AG04450 (cell line): ENCODE data around the gene EGLN2. TPM values are rescaled to one million over a fixed set of nuclear protein-coding genes. Genes with fewer than 3 reads are reported as not detected.
A peak's percentile ranks its signal among the peaks of the same experiment; 100 is the strongest.

Source experiments
- CTCF ChIA-PET: fragments of 300-600, 350-600 bp; formaldehyde crosslinking; extraction: SDS; loops from one replicate; lab custom pipeline; 2022; ENCODE audit warnings: antibody characterized with exemption, inconsistent platforms; lab: Charles Lee
- POLR2A ChIA-PET: fragments of 350-600 bp; formaldehyde crosslinking; extraction: SDS; loops from one replicate; lab custom pipeline; 2021; ENCODE audit warnings: antibody characterized with exemption, inconsistent platforms; lab: Yijun Ruan, JAX
- DNase-seq: peaks from one replicate; pipeline ENCODE4 v3.0.0-alpha.2; 2011; ENCODE audit warnings: low read depth, low spot score
- H3K27ac ChIP-seq: one replicate; pipeline ENCODE4 v1.5.1; 2012; ENCODE audit warnings: low read depth, low read length, control low read depth
- H3K27me3 ChIP-seq: one replicate; pipeline ENCODE4 v1.6.0; 2012; ENCODE audit warnings: low read length; ENCODE audit not compliant: control insufficient read depth, insufficient read depth
- H3K4me3 ChIP-seq: 2 replicates; pipeline ENCODE4 v1.5.1; 2011; ENCODE audit warnings: mild to moderate bottlenecking, low read depth, low read length, control low read depth
- H3K9me3 ChIP-seq: 2 replicates; pipeline ENCODE4 v1.5.1; 2012; ENCODE audit warnings: low read length; ENCODE audit not compliant: control insufficient read depth, insufficient read depth
- CTCF ChIP-seq: IDR thresholded peaks from 2 replicates; pipeline ENCODE4 v1.5.1; 2011; ENCODE audit warnings: low read depth, low read length, control low read depth, inconsistent platforms
- polyA plus RNA-seq: library from polyadenylated mRNA; depleted of rRNA; stranded (reverse); fragments of >200 nt; gene quantifications from 2 replicates; pipeline ENCODE4 v1.2.3, GENCODE V29; 2011

Gene EGLN2
- polyA plus RNA-seq, 1 experiment = 28.2 TPM

- Histone ChIP-seq H3K27me3 (no peaks in the 10 kb centered on the region), H3K27ac (peak overlapping the region; percentile 96), H3K9me3 (no peaks in the 10 kb centered on the region; the same call in 1 of the 2 replicates), H3K4me3 (peak overlapping the region; percentile 75)
- peak; percentile 80 for DNase-seq
- TF ChIP-seq CTCF = no peak
- ChIA-PET POLR2A (interaction anchor here (0.6 to 2.7 kb wide), 11 partner anchors 10 to 114 kb away, joined by 3 to 28 read pairs (median 6); partner anchors contain the start of genes ACTMAP, COQ8B, EGLN2 and ITPKC), CTCF (interaction anchor here (0.9 to 3.0 kb wide), 6 partner anchors 17 to 114 kb away, joined by 4 to 20 read pairs (median 4); partner anchors contain the start of gene EGLN2)
These were observed 21.9 kb upstream of the EGLN2 start for GRCh38 chr19:40776932-40777644.

GRCh38 chr19:40777645-40777936, 21.4 kb upstream of the EGLN2 start:
- ChIA-PET CTCF (interaction anchor here (0.6 to 3.0 kb wide), 7 partner anchors 16 to 544 kb away, joined by 3 to 20 read pairs (median 4); partner anchors contain the start of gene EGLN2), POLR2A (interaction anchor here (0.6 to 2.7 kb wide), 16 partner anchors 9 to 132 kb away, joined by 3 to 28 read pairs (median 6); partner anchors contain the start of genes ACTMAP, COQ8B, EGLN2 and ITPKC)
- DNase-seq = no peak
- no peaks in the 10 kb centered on the region for H3K27me3 ChIP-seq
- TF ChIP-seq CTCF = no peak
- peak overlapping the region; percentile 96 for H3K27ac ChIP-seq
- H3K9me3 ChIP-seq = no peaks in the 10 kb centered on the region; the same call in 1 of the 2 replicates
- peak overlapping the region; percentile 75 for H3K4me3 ChIP-seq

GRCh38 chr19:40777937-40778705, 20.9 kb upstream of the EGLN2 start, which contains the start of gene RAB4B:
Gene RAB4B, plus strand, starts transcription at chr19:40778247. Its CDS starts 129 bp downstream, at chr19:40778376.
- ChIA-PET CTCF (interaction anchor here (0.6 to 3.0 kb wide), 10 partner anchors 20 to 544 kb away, joined by 3 to 20 read pairs (median 4); partner anchors contain the start of genes EGLN2 and ITPKC), POLR2A (interaction anchor here (0.6 to 2.7 kb wide), 21 partner anchors 9 to 1181 kb away, joined by 3 to 28 read pairs (median 5); partner anchors contain the start of genes ACTMAP, COQ8B, EGLN2 and ITPKC)
- Histone ChIP-seq H3K27me3 (no peaks in the 10 kb centered on the region), H3K9me3 (no peaks in the 10 kb centered on the region; the same call in 1 of the 2 replicates), H3K27ac (peak within 1 kb of the TSS; percentile 96), H3K4me3 (peak within 1 kb of the TSS; percentile 75)
- peak; percentile 100 for DNase-seq
- no peak for TF ChIP-seq CTCF

GRCh38 chr19:40778706-40779284, 20.2 kb upstream of the EGLN2 start:
- peak overlapping the region; percentile 73 for H3K4me3 ChIP-seq
- no peaks in the 10 kb centered on the region for H3K27me3 ChIP-seq
- CTCF ChIA-PET = interaction anchor here (0.9 to 3.0 kb wide), 7 partner anchors 20 to 530 kb away, joined by 3 to 20 read pairs (median 4); partner anchors contain the start of genes EGLN2 and ITPKC
- no peak for TF ChIP-seq CTCF
- no peak for DNase-seq
- peak overlapping the region; percentile 87 for H3K27ac ChIP-seq
- no peaks in the 10 kb centered on the region; the same call in 1 of the 2 replicates for H3K9me3 ChIP-seq
- POLR2A ChIA-PET = interaction anchor here (0.6 to 2.7 kb wide), 18 partner anchors 8 to 1180 kb away, joined by 3 to 28 read pairs (median 5); partner anchors contain the start of genes ACTMAP, COQ8B, EGLN2 and ITPKC
